Fibroblast of mammary gland (primary cell): ENCODE measurements around the gene PUS1.
A peak's percentile ranks its signal among the peaks of the same experiment; 100 is the strongest.

Experiments used
- DNase-seq: peaks from one replicate; pipeline ENCODE4 v3.0.0-alpha.2; 2010; ENCODE audit warnings: low read depth
- H3K4me3 ChIP-seq: 2 replicates; pipeline ENCODE4 v1.5.1; 2011; ENCODE audit warnings: low read depth, mild to moderate bottlenecking, low read length, moderate library complexity; ENCODE audit not compliant: control insufficient read depth
- TF ChIP-seq, protein P1 (sequence below): conservative IDR thresholded peaks from 2 replicates; pipeline ENCODE4 v1.5.1; 2011; ENCODE audit warnings: low read depth, low read length, inconsistent platforms; ENCODE audit not compliant: control insufficient read depth, insufficient read depth

Gene PUS1

GRCh38 chr12:131975228-131975627, 46.2 kb downstream of the PUS1 start:
- H3K4me3 ChIP-seq = no peak overlapping the region
- TF ChIP-seq, protein P1, sequence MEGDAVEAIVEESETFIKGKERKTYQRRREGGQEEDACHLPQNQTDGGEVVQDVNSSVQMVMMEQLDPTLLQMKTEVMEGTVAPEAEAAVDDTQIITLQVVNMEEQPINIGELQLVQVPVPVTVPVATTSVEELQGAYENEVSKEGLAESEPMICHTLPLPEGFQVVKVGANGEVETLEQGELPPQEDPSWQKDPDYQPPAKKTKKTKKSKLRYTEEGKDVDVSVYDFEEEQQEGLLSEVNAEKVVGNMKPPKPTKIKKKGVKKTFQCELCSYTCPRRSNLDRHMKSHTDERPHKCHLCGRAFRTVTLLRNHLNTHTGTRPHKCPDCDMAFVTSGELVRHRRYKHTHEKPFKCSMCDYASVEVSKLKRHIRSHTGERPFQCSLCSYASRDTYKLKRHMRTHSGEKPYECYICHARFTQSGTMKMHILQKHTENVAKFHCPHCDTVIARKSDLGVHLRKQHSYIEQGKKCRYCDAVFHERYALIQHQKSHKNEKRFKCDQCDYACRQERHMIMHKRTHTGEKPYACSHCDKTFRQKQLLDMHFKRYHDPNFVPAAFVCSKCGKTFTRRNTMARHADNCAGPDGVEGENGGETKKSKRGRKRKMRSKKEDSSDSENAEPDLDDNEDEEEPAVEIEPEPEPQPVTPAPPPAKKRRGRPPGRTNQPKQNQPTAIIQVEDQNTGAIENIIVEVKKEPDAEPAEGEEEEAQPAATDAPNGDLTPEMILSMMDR = no peak
- DNase-seq = no peak

DNA sequence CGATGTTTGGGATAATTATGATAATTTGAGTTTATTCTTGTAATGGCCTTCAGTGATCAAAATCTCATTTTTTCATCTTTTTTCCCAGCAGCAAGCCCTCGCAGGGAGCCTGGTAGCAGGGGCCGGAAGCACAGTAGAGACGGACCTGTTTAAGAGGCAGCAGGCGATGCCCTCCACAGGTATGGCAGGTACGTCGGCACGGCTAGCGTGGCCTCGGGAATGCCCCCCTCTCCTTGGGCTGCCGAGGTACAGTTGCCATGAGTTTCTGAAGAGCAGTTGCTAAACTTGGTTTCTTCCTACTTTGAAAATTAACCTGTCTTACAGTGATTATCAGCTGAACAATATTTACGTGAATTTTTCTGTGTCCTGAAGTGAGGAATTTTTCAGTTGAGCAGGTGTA, 50.5 kb downstream of the PUS1 start:
- no peak overlapping the region for H3K4me3 ChIP-seq
- DNase-seq = no peak
- TF ChIP-seq, protein P1 = no peak

- no peak overlapping the region for H3K4me3 ChIP-seq
- TF ChIP-seq, protein P1 = peak; percentile 22
Measured at GRCh38 chr12:131980263-131980662, 51.2 kb downstream of the PUS1 start.

DNA sequence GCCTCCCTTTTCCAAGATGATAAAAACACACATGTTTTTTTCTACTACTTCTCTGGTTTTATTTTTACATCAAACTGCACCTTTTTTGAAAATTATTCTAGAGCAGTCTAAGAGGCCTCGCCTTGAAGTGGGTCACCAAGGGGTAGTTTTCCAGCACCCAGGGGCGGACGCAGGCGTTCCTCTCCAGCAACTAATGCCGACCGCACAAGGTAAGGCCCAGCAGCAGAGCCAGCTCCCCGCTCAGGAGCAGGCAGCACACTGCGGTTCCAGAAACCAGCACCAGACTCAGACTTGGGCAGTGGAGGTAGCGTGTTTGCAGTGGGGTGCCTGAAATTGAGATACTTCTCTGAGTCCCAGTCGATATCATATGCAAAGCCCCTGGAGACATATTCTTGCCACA, 52.3 kb downstream of the PUS1 start:
- TF ChIP-seq, protein P1 = no peak
- DNase-seq = no peak
- no peak overlapping the region for H3K4me3 ChIP-seq

More at GRCh38 chr12:131980263-131980662, 51.2 kb downstream of the PUS1 start:
- DNase-seq = peak; percentile 43

DNA sequence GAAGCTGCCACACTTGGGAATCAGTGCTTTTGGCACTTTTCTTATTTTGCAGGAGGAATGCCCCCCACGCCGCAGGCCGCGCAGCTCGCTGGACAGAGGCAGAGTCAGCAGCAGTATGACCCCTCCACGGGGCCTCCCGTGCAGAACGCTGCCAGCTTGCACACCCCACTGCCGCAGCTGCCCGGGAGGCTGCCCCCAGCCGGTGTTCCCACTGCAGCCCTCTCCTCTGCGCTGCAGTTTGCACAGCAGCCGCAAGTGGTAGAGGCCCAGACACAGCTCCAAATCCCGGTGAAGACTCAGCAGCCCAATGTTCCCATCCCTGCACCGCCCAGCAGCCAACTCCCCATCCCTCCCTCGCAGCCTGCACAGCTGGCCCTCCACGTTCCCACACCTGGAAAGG, 53.0 kb downstream of the PUS1 start:
- TF ChIP-seq, protein P1 = no peak
- DNase-seq = no peak
- no peak overlapping the region for H3K4me3 ChIP-seq

GRCh38 chr12:131983026-131983425, 54.0 kb downstream of the PUS1 start:
- DNase-seq = no peak
- no peak overlapping the region for H3K4me3 ChIP-seq
- TF ChIP-seq, protein P1 = no peak

- TF ChIP-seq, protein P1 = no peak
- no peak for DNase-seq
- no peak overlapping the region for H3K4me3 ChIP-seq
Measured at GRCh38 chr12:131983554-131983953, 54.5 kb downstream of the PUS1 start.
